Stimulated activated naive CD4-positive, alpha-beta T cell treated with Interleukin-2 at 50 U/mL for 16 hours (primary cell): ENCODE data around the gene ITIH3.

ENCODE experiments used
- DNase-seq: peaks from one replicate; lab custom pipeline; 2025; lab: John Stamatoyannopoulos, UW

ITIH3 gene

GRCh38 chr3:52827441-52827840 lies 32.8 kb downstream of the ITIH3 start:
- DNase-seq = no peak

- no peak for DNase-seq
These were observed 33.3 kb downstream of the ITIH3 start for GRCh38 chr3:52827866-52828376.

DNA sequence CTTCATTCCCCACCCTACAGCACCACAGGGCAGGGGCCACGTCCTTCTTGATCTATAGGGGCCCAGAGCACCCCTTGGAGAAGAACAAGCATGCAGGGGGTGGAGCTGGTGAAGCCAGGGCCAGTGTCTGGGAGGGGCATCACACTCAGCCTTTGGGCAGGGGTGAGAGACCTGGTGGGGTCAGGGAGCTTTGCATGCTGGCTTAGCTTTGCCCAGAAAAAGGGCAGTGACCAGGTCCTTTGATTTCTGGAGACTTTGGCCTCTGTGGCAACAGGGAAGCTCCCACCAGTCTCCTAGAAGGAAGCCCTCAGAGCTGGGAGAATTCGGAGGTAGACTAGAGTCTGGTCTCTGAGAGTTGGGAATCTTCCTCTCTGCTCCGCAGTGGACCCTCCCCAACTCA lies 34.9 kb downstream of the ITIH3 start:
- DNase-seq = no peak

DNA sequence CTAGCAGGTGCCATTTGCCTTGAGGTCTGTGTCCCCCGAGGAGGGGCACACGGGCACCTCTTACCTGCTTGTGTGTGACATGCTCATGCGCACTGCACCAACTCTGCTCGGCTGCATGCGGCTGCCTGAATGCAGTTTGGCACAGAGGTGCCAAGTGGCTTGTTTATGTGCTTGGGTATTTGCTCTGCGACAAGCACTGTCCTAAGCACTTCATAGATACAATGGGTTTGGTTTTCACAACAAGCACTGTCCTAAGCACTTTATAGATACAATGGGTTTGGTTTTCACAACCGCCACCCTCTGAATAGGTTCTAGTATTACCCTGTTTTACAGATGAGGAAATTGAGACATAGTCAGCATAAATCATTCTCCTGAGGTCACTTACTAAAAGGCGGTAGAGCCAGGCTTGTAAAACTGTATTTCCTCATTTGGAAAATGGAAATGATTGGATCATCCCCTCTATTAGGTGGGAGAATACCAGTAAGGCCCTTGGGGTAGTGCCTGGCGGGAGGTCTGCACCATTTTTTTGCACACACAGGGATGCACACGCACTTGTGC lies 35.4 kb downstream of the ITIH3 start:
- no peak for DNase-seq

GRCh38 chr3:52830535-52831258 lies 36.1 kb downstream of the ITIH3 start, which contains the start of gene ITIH4:
Gene ITIH4, minus strand, starts transcription at chr3:52830672. Its CDS starts 30 bp downstream, at chr3:52830642.
- no peak for DNase-seq

GRCh38 chr3:52831500-52832301 lies 37.1 kb downstream of the ITIH3 start:
- no peak for DNase-seq

- no peak for DNase-seq
These were observed 38.6 kb downstream of the ITIH3 start for GRCh38 chr3:52833202-52833601.

DNA sequence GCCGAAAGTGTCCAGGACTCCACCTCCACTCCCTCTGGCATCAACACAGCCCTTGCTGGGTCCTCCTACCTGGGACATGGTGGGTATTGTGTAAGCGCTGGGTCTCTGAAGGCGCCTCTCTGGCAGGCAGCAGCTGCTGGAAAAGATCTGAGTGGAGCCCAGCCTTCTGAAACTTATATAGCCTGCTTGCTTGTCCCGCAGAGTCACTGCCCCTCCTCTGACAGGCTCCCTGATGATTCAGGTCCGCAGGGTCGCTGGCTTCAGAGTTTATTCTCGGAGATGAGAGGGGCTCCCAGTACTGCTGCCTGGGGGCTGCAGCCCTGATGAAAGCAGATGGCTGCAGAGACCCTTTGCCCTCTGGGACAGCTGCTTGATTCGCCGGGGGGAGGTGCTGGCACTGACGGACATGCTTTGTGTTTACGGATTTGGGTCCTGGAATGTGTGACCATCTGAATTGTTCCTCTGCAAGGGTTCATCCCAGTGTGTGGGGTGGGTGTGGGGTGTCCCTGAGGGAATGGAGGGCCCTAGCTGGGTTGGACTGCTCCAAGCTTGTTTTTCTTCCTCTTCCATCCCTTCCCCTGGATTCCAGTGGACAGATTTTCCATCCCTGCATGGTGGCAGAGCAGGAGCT lies 40.4 kb downstream of the ITIH3 start, which contains the start of gene MUSTN1:
MUSTN1 (minus strand) TSS at position 149 of the 631 bp plus-strand sequence; CDS start at position 78, 71 bp downstream.
- DNase-seq = no peak

DNA sequence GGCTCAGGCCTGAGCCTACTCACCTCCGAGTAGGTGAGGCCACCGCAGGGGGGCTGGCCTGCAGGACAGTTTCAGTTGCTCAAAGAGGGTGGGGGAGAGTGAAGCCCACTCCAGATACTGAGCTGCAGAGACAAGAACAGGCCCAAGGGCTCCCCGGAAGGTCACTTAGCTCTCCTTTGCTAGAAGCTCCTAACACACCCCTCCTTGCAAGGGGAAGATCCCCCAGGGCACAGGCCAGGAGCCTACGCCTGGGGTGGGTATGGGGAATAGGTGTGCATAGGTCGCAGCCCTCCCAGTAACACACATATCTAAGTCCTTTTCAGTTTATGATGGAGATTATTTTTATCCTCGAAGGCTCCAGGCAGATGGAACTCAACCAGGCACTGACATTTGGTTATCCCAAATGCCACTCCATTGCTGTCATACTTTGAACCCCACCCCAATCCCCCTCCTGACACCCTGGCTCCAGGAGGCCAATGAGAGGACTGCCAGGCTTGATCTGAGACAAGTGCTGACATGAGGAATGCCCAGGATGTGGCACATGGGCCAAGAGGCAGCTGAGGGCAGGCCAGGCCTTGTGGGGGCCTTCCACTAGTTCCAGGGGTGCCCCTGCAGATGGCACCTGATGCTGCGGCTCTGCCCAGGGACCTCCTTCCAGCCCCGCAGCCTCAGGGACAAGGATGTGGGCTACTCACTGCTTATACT lies 41.3 kb downstream of the ITIH3 start:
- no peak for DNase-seq

DNA sequence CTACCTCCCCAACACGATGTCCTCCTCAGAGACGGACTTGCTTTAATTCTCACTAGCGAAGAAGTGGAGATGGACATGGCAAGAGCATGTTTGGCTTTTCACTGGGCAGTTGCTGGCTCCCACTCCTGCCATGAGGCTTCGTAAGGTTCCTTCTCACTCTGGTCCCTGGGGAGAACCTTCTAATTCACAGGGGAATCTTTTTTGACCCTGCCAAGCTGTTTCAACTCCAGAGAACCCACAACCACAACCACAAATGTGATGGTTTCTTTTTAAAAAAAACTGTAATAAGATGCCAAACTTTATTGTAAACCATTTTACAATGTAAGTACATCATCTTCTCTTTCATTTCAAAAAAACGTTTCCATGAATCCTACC lies 41.9 kb downstream of the ITIH3 start:
- no peak for DNase-seq

DNA sequence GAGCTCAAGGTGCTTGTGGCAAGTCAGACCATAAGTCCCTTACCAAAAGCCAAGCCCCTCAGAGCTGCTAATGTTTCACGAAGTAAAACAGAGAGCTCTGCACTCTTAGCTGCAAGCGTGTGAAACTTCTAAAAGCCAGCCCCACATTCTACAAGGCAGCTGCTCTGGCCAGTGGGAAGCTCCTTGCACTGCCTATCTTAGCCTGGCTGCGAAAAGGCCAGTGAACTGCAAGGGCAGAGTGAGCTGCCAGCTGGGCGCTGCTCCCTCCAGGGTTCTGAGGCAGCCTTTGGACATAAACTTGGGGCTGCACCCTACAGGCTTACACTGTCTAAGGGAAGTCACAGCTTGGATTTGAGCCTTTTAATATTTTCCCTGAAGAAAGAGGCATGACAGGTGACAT lies 42.4 kb downstream of the ITIH3 start:
- no peak for DNase-seq

GRCh38 chr3:52838561-52839267 lies 44.1 kb downstream of the ITIH3 start:
- no peak for DNase-seq

DNA sequence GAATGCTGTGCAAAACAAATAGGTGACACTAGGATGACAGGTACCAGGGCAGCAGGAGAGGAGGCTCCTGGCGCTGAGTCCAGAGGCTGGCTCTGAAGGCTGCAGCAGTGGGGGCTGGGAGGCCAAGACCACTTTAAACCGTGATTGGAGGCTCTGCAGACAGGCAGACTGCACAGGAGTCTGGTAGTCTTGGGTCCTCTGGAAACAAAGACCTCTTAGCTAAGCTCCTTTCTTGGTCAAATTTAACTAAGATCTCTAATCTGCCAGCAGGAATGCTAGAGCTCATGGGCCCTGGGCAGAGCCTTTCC lies 44.6 kb downstream of the ITIH3 start:
- DNase-seq = no peak

GRCh38 chr3:52839892-52840545 lies 45.4 kb downstream of the ITIH3 start:
- DNase-seq = no peak

DNA sequence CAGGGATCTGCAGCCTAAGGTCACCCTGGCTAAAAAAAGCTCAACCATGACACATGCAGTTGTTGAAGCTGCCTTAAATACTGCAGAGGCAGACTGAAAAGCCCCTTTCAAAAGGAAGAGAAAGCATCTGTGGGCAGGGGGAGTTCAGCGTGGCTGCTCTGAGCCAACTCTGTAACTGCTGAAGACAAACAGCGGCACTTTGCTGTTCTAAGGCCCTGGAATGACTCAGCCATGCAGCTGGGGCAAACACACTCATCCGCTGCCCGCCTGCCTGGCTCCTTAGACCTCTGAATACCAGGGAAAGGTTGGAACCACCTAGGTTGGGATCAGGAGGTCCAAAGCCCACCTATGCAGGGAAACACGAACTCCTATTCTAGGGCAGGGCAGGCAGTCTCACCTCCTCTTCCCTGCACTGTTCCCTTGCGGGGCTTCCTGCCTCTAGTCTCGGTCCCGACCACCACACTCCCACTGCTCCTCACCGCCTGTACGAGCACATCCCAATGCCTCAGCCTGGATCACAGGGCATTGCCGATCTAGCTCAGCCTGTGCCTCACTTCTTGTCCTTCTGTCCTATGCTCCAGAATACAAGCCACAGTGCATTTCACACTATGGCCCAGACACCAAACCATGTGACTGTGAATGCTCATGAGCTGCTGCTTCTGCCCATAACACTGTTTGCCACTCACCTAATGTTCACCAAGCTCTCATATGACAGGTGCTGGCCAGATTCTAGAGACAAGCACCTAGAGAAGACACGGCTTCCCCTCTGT lies 46.8 kb downstream of the ITIH3 start:
- DNase-seq = no peak

DNA sequence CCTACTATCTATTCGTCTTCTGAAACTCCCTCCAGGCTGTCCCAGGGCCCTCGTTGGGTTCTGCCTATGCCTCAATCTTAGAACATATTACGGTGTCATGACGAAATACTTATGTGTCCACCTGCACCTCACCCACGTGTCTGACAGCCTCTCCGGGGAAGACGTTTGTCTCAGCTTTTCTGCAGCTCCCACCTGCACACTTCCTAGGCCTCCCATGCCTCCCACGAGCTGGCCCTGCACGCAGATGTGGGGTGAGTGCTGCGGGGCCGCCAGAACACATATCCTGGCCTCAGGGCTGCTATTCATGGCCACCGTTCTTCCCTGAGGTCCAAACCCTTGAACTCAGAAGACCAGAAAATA lies 47.4 kb downstream of the ITIH3 start:
- DNase-seq = no peak

GRCh38 chr3:52842424-52842823 lies 47.8 kb downstream of the ITIH3 start:
- DNase-seq = no peak

- no peak for DNase-seq
These were observed 48.7 kb downstream of the ITIH3 start for GRCh38 chr3:52843108-52843865.

- no peak for DNase-seq
These were observed 49.3 kb downstream of the ITIH3 start for GRCh38 chr3:52843881-52844280.
